ENCODE measurements around the gene TAS2R39.

DNA sequence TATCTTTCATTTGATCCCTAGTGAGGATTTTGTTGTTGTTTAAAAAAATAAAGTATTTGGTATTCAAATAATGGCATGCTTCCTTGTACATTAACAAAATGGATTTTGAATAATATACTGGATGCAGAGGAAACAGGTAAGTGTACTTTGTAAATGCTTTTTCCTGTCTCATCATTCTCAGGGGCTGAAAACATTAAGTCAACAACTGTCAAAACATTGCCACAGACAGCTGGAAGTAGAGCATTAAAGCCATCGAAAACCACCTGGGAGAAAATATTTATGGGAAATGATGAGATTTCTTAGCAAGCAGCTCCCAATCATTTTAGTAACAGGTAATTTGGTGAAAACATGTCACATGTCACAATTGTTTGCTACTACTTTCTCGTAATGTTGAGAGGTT lies 10.7 kb downstream of the TAS2R39 start:
- no peak for TF ChIP-seq TAF1 (IDR thresholded peaks at IDR 0.05; ENCODE audit: low read depth)
- TF ChIP-seq, protein P1, sequence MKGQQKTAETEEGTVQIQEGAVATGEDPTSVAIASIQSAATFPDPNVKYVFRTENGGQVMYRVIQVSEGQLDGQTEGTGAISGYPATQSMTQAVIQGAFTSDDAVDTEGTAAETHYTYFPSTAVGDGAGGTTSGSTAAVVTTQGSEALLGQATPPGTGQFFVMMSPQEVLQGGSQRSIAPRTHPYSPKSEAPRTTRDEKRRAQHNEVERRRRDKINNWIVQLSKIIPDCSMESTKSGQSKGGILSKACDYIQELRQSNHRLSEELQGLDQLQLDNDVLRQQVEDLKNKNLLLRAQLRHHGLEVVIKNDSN (IDR thresholded peaks at IDR 0.05) = no peak

Measured in Ishikawa (cell line).